CD4-positive, alpha-beta T cell treated with Interleukin-4 for 1 hour (primary cell): ENCODE results near the gene POLR2E.
A peak's percentile ranks its signal among the peaks of the same experiment; 100 is the strongest.

Experiments
- DNase-seq, 2 donors: peaks; one replicate each; pipeline ENCODE4 v3.0.0-alpha.2; 2020 to 2022

Gene POLR2E

GRCh38 chr19:1093330-1093729 lies 1.8 kb downstream of the POLR2E start:
- no peak for DNase-seq

- DNase-seq, result no peak
These were observed 3.5 kb downstream of the POLR2E start for GRCh38 chr19:1091544-1092175.

- DNase-seq, result no peak
These were observed 4.2 kb downstream of the POLR2E start for GRCh38 chr19:1090731-1091543.

GRCh38 chr19:1089891-1090290 lies 5.3 kb downstream of the POLR2E start:
- DNase-seq, result peak; percentile 68 to 72

GRCh38 chr19:1089126-1089771 lies 5.9 kb downstream of the POLR2E start:
- no peak for DNase-seq

GRCh38 chr19:1088416-1089010 lies 6.7 kb downstream of the POLR2E start:
- no peak for DNase-seq

GRCh38 chr19:1087813-1088415 lies 7.3 kb downstream of the POLR2E start:
- DNase-seq, result peak; percentile 61 to 78

GRCh38 chr19:1086613-1087012 lies 8.6 kb downstream of the POLR2E start:
- no peak for DNase-seq

- DNase-seq, result no peak
These were observed 9.3 kb downstream of the POLR2E start for GRCh38 chr19:1085676-1086442.

- DNase-seq, result no peak
These were observed 10.0 kb downstream of the POLR2E start for GRCh38 chr19:1085053-1085658.

GRCh38 chr19:1084024-1084868 lies 10.9 kb downstream of the POLR2E start:
- no peak for DNase-seq

GRCh38 chr19:1082928-1083816 lies 12.0 kb downstream of the POLR2E start:
- DNase-seq, result no peak

- DNase-seq, result peak; percentile 91 to 93
These were observed 12.8 kb downstream of the POLR2E start for GRCh38 chr19:1082165-1082927.

GRCh38 chr19:1081301-1082164 lies 13.6 kb downstream of the POLR2E start:
- DNase-seq, result no peak

GRCh38 chr19:1080360-1081161 lies 14.6 kb downstream of the POLR2E start:
- DNase-seq, result peak in 1 of 2 donors; percentile 1

GRCh38 chr19:1079566-1080111 lies 15.5 kb downstream of the POLR2E start:
- peak; percentile 54 to 64 for DNase-seq

- peak; percentile 95 for DNase-seq
These were observed 18.2 kb downstream of the POLR2E start for GRCh38 chr19:1076951-1077350.
